HG02642 (cell line): ENCODE measurements around the gene PROM1.

ENCODE experiments used
- ATAC-seq: cut with Tn5 transposase; IDR thresholded peaks from one replicate; pipeline ENCODE4 v1.9.1; 2021; ENCODE audit warnings: mild to moderate bottlenecking; ENCODE audit not compliant: unreplicated experiment, poor library complexity

Gene PROM1, protein sequence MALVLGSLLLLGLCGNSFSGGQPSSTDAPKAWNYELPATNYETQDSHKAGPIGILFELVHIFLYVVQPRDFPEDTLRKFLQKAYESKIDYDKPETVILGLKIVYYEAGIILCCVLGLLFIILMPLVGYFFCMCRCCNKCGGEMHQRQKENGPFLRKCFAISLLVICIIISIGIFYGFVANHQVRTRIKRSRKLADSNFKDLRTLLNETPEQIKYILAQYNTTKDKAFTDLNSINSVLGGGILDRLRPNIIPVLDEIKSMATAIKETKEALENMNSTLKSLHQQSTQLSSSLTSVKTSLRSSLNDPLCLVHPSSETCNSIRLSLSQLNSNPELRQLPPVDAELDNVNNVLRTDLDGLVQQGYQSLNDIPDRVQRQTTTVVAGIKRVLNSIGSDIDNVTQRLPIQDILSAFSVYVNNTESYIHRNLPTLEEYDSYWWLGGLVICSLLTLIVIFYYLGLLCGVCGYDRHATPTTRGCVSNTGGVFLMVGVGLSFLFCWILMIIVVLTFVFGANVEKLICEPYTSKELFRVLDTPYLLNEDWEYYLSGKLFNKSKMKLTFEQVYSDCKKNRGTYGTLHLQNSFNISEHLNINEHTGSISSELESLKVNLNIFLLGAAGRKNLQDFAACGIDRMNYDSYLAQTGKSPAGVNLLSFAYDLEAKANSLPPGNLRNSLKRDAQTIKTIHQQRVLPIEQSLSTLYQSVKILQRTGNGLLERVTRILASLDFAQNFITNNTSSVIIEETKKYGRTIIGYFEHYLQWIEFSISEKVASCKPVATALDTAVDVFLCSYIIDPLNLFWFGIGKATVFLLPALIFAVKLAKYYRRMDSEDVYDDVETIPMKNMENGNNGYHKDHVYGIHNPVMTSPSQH

DNA sequence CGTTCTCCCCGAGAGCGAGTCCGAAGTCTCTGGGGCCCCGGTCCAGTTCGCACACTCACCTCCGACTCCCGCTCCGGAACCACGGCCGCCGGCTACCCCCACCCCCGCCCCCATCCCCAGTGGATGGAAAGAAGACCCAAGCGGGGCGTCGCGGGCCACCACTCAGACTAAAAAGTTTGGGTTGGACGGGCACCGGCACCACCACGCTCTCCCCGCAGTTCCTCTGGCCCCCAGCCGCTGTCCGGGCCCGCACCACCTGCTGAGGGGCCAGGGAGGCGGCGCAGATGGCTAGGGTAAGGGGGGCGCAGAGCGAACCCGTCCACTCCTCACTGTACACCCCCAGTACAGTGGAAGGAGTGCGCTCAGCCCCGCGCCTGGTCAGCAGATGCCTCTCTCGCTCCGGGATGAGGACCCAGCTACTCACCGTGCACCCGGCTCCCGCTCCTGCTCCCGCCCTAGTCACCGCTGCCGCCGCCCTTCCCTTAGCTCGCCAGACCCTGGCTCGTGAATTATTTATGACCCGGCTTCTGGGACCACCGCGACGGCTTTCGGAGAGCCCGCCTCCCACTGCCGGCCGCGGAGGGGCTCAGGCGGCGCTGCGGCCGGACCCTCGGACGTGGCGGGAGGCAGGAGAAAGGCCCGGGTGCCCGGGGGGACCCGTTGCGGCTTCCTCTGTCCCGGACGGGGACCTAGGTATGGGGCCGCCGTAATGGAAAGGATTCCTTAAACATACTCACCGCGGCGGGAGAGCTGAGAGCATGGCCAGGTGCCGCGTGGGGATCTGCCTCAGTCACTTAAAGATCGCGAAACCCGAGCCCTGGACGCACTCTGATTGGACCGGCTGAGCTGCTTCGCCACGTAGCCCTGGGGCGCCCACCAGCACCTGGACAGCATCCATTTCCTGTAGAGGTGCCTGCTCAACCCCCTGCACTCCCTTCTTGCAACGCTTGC, at the start of gene PROM1:
PROM1 (minus strand) TSS at position 783 of the 951 bp plus-strand sequence. CDS start 8,117 bp downstream, outside the sequence.
- no peak for ATAC-seq

DNA sequence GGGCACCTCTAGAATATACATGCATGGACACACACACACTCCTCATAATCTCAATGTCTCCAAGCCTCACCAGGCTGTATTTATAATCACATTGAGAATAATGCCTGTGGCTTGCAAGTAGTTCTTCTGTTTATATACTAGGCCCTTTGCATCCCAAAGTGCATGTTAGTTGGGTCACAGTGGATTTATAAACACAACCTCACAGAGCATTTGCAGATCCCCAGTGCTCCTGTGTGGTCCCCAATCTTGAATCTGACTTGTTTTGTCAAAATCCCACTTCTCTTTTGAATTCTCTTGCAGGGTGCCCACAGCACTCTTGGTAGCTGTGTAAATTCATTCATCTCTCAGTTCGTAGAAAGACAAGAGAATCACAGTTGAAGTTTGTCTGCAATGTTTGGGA, 49.6 kb upstream of the PROM1 start:
- ATAC-seq, result no peak

DNA sequence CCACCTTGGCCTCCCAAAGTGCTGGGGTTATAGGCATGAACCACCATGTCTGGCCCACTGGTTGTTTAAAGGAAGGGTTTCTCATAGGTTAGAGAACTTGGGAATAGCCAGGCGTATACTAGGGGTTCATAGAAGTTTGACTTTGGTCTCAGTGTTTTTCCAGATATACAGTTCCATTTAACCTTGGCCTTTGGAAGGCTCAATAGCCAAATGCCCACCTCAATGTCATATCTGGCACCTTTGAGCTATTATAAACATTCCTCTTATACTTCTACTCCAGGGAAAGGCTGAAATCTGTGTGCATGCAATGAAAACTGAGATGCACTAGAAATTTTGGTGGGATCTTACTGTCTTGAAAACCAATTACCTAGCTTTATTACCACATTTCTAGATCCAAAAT, 47.5 kb upstream of the PROM1 start:
- ATAC-seq, result no peak

DNA sequence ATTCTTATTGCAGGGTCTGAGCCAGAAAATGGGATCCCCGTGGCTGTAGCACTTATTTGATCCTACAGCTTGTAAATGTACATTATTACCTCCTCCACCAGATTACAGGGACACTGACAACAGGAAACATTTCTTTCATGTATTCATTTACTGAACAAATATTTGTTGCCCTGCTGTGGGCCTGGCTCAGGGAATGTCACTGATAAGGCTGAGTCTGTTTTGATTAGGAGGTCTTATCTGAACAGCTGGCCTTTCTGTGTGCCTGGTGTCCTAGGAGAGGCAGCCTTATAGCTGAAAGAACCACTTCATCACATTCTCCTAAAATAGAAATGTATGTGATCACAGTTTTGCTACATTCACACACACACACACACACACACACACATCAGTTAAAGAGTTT, 45.5 kb upstream of the PROM1 start:
- ATAC-seq, result no peak

DNA sequence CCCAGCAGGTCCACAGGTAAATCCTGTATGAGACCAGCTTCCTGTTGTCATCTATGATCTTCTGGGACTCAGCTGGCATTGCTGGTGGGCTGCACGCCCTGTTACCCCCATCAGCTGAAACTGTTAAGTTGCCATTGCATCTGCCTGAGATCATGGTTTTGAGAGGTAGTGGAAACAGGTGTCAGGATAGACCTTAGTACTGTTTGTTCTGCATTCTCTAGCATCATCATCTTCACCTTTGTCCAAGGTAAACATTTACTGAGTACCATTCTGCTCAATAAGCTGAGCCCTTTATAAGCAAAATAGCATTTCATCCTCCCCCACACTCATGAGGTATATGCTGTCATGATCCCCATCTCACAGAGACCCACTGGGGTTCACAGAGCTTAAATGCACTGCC, 42.9 kb upstream of the PROM1 start:
- no peak for ATAC-seq

DNA sequence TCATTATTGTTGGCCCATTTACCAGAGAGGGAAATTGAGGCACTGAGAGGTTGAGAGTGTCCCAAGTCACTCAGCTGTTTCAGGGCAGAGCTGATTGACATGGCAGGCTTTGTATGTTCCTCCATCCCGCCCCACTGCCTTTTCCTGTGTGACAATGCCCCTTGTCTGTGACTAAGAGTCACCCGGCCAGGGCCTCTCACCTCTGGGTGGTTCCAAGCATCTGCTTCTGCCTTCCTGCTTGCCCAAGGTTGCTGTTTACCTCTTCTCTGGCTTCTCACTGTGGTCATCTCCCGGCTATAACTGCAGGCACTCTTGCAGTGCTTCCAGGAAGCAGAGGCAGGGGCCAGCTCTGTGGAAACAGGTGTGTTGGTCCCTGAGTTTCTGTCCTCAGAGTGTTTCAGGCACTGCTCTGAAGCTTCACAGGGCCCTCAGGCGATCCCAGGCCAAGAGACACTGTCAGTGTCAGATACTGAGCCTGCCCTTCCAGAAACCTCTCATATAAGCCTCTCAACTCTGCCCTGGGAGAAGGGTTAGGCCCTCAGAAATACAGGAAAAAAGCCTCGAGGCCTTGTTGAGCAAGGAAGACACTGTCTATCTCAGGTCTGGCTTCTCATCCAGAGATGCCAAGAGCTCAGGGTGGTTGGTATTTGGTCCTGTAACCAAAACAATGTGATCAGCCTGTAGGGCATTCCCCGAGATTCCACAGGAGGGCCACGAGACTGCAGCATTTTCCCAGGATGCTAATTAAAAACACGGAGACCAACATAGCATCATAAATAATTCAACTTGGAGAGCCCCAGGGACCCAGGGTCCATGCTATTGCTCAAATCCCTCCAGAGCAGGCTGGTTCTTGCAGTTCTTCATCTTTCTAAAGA, 42.0 kb upstream of the PROM1 start:
- no peak for ATAC-seq

DNA sequence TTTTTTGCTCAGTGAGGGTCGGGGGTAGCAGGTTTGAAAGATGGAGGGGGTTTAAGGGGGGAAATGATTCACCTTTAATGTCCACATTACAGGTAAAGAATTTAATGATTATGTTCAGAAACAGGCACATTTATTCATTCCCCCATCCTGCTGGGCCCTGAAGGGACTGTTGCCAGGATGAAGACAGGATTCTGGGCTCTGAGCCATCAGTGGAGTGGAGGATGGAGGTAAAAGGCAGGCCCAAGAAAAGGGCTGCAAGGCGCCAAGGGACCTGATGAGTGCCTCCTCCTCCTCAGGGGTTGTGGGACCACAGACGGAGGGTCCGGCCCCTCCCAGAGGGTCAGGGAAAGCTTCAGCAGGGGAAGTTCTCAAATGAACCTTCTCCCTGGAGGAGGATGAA, 40.4 kb upstream of the PROM1 start:
- ATAC-seq, result no peak

DNA sequence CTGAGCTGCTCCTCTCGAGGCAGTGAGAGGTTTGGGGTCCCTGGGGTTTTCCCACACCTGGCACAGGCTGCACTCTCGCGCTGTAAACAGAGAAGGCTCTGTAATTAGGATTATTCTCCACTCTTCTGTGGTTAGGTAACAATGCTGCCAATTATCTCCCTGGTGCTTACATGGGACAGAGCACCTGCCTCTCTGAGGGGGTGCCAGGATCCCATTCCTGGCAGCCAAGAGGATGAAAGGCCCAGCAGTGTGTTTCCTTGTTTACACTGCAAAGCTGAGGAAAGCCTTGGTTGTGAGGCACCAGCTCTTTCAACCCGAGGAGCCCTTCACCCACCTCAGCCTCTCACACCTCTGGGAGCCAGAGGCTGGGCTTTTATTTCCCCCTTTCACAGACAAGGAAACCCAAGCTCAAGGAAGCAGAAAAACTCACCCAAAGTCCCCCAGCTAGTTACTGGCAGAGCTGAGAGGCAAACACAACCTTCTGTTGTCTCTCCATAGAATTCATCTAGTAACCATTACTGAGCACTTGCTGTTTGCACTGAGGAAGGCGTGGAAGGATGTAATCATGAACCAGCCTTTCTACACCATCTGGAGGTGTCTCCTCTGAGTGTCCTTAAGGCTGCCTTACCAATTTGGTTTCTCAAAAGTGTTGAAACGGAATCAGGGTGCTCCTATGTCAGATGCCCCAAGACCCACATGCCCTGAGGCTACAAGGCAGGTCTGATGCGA, 39.7 kb upstream of the PROM1 start:
- no peak for ATAC-seq

DNA sequence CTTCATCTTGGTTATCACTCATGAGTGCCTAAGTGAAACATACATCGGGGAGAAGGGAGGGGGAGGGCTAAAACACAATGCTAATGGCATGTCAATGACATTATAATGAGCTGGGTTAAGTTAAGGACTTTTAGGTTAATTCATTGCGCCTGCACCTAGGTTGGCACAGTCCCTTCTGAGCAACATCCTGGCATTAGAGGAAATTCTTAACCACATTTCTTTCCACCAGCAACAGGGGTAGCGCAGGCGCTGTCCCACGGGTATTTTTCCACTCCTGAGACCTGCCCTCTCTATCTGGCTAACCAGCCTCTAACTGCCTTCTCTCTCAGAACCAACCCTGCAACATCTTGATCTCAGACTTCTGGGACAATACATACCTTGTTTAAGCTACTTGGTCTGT, 39.0 kb upstream of the PROM1 start:
- ATAC-seq, result no peak

DNA sequence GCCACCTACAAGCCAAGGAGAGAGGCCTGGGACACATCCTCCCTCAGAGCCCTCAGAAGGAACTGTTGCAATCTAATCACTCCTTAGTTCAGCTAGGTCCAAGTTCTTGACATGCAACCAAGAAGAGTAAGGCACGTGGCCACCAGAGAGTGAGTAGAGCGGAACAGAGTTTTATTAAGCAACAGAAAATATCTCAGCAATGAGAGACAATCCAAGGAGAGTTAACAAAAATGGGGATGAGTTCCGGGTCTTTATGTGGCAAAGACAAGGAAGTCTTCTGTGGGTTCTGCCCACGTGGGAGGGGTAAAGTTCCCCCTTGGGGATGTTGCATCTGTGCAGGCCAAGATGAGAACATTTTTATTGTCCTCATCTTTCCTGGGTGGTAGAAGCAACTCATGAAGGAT, 38.5 kb upstream of the PROM1 start:
- no peak for ATAC-seq

DNA sequence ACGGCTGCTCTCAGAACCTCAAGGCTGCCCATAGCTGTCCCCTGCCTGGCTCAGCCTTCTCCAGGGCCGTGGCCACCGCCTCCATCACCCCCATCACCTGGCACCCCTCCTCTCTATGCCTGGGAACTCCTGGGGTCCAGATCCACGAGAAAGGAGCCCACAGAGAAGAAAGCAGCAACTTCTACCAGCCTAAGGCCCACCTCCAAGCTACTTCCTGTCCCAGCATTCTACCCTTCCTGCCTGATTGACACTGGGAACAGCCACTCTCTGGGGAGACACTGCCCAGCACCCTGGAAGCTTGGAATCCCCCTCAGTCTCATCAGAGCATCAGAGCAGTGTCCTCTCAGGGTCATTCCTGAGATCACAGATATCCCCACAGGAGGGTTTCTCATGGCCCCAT, 36.9 kb upstream of the PROM1 start:
- ATAC-seq, result peak; percentile 49

DNA sequence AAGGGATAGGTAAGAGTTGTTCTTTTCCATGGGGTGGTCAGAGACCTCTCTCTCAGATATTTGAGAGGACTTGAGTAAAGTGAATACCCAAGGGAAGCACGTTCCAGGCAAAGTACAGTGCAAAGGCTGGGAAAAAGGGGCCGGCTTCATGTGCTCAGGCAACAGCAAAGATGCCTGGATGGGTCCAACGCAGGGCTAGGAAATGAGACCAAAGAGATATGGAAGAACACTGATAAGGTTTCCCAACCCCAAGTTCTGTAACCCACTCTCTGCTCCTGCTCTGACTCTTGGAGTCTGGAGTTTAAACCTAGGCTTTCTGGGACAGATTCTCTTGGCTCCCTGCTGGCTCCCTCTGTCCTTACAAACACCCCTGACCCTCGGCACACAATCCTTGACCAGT, 36.2 kb upstream of the PROM1 start:
- ATAC-seq, result no peak

DNA sequence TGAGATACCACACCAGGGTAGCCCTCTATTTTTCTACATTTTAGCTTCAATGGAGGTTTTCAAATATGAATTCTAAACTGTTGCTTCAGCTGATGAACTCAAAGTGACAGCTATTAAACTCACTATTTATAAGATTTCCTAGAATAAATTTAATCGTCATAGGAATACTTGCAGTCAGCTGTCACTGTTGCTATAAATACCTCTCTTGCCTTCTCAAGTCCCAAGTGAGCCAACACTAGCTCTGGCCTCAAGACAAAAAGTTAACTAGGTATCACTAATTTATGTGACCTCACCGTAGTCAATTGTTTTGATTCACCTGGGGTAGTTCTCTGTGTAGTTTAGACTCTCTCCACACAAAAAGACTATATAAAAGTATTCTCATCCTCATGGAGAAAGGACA, 34.3 kb upstream of the PROM1 start:
- ATAC-seq, result no peak

DNA sequence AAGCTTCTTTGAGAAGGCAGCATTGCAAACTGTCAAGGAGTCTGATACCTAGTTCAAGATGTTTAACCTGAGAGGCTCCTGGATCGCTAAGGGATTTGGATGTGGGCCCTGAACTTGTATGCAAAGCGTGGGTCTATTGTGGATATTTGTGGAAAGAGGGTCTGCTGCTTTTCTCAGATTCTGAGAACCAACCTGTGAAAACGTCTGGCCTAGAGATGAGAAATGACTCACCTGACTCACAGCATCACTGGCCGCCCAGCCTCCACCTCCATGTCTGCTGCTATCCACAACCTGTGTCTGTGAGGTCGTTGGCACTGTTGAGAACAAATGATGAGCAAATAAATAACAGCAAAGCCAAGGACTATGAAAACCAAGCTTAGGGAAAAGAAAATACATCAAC, 33.3 kb upstream of the PROM1 start:
- ATAC-seq, result no peak

DNA sequence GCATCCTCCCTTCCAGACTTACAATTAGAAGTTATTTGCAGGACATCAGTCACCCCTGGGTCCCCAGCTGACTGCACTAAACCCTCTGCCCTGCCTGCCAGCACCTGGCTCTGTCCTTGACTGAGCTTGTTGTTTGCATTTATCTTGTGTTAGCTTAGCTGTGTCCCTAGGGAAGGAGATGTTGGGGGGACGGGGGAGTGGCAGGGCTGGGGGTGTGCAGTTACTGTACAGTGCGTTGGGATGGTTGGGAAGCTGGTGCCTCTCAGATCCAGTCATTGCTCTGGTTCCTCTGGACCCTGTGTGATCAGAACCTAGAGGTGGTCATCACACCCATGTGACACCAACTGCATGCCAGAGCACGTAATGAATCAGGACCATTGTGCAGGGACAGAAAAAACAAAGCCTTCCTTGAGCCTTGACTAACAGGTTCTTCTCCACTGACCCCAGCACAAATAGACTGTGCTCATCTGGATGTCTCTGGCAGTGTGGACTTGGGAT, 32.7 kb upstream of the PROM1 start:
- no peak for ATAC-seq

DNA sequence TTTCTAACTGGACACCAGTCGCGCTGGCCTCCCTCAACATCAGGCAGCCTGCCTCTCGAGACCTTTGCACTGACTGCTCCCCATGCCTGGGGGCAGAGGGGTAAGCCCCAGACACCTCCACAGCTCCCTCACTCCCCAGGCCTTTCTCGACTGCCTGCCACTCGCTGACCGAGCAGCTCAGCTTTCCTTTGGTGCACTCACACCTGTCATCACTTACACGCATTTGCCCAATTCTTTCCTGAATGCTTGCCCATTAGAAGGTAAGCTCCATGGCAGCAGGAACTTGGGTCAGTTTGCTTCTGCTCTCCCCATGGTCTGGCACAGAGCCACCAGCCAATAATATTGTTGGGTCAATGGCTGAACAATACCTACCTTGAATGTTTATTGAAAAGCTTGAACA, 32.2 kb upstream of the PROM1 start:
- no peak for ATAC-seq

DNA sequence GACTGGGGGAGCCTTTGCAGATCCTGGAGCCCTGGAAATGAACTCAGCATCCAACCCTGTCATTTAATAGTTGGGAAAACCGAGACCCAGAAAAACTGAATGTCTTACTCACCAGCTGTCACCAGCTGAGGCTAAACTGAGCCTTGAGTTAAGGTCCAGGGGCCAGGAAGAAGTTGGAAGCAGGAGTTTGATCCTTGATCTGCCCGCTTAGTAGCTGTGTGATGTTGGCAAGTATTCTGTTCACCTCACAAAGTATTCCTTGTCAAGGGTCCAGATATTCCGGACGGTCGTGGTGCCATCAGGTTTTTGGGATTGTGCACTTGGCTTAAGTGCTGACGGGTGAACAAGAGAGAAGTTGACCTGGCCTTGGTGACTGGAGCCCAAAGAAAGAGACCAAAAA, 30.7 kb upstream of the PROM1 start:
- no peak for ATAC-seq

DNA sequence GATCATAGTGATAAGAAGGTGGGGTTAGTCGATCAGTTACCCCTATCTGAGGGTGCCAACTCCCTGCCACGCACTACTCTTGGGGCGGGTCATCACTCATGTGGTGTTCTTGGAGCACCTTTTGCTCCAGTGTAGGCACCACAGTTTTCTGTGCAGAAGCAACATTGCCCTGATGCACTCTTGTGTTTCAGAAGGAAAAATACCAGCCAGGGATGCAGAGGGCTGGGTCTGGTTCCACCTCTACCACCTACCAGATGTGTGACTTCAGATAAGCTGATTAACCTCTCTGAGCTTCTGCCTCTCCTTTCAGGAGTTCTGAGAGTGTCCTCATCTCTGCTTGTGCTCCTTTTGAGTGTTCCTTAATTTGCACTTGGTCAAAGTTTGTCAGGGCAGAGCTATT, 29.9 kb upstream of the PROM1 start:
- ATAC-seq, result no peak

DNA sequence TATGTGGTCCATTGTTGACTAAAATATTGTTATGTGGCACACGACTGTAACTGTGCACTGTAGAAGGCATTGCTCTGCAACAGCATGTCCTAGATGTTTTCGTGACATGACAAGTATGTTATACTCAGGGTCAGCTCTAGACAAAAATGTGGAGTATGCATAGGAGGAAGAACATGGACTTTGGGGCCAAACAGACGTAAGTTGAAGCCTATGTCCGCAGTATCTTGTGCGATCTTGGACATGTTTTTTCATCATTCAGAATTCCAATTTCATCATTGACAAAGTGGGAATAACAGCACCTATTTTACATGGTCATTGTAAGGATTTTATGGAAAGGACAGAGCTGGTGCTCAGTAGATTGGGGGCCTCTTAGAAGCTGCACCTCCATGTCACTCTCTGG, 27.7 kb upstream of the PROM1 start:
- no peak for ATAC-seq
